Measurements from ENCODE around the gene C19orf44.
"Not testable (repeated sequence)": the region's sequence is repeated elsewhere in the genome, so short reads cannot be mapped to it uniquely, and the experiment has no call there.

The C19orf44 gene

GRCh38 chr19:16467581-16467980 lies 28.6 kb upstream of the C19orf44 start:
- no peak for DNase-seq (ENCODE audit: low read depth in 2 of 2)

GRCh38 chr19:16470541-16470910 lies 25.7 kb upstream of the C19orf44 start:
- no peak for DNase-seq (ENCODE audit: low read depth in 2 of 2)

- no peak for DNase-seq (ENCODE audit: low read depth in 2 of 2)
Observed at GRCh38 chr19:16470911-16471811, 25.0 kb upstream of the C19orf44 start.

GRCh38 chr19:16472559-16472899 lies 23.7 kb upstream of the C19orf44 start:
- DNase-seq (ENCODE audit: low read depth in 2 of 2), result not testable (repeated sequence)

GRCh38 chr19:16472992-16473391 lies 23.2 kb upstream of the C19orf44 start:
- DNase-seq (ENCODE audit: low read depth in 2 of 2), result no peak

- no peak for DNase-seq (ENCODE audit: low read depth in 2 of 2)
Observed at GRCh38 chr19:16473875-16474392, 22.3 kb upstream of the C19orf44 start.

GRCh38 chr19:16476401-16476800 lies 19.8 kb upstream of the C19orf44 start:
- DNase-seq (ENCODE audit: low read depth in 2 of 2), result no peak

- no peak for DNase-seq (ENCODE audit: low read depth in 2 of 2)
Observed at GRCh38 chr19:16477311-16477710, 18.9 kb upstream of the C19orf44 start.

- DNase-seq (ENCODE audit: low read depth in 2 of 2), result no peak
Observed at GRCh38 chr19:16482745-16483144, 13.4 kb upstream of the C19orf44 start.

GRCh38 chr19:16486476-16486875 lies 9.7 kb upstream of the C19orf44 start:
- DNase-seq (ENCODE audit: low read depth in 2 of 2), result not testable (repeated sequence)

- no peak for DNase-seq (ENCODE audit: low read depth in 2 of 2)
Observed at GRCh38 chr19:16496613-16496983, 404 bp downstream of the C19orf44 start.

- DNase-seq (ENCODE audit: low read depth in 2 of 2), result no peak
Observed at GRCh38 chr19:16497042-16497441, 848 bp downstream of the C19orf44 start.

- no peak for DNase-seq (ENCODE audit: low read depth in 2 of 2)
Observed at GRCh38 chr19:16497837-16498236, 1.6 kb downstream of the C19orf44 start.

- no peak for DNase-seq (ENCODE audit: low read depth in 2 of 2)
Observed at GRCh38 chr19:16504271-16504670, 8.1 kb downstream of the C19orf44 start.

GRCh38 chr19:16506161-16506560 lies 10.0 kb downstream of the C19orf44 start:
- not testable (repeated sequence) for DNase-seq (ENCODE audit: low read depth in 2 of 2)

- no peak for DNase-seq (ENCODE audit: low read depth in 2 of 2)
Observed at GRCh38 chr19:16506961-16507360, 10.8 kb downstream of the C19orf44 start.

GRCh38 chr19:16508546-16508945 lies 12.4 kb downstream of the C19orf44 start:
- DNase-seq (ENCODE audit: low read depth in 2 of 2), result no peak

GRCh38 chr19:16509141-16510061 lies 13.2 kb downstream of the C19orf44 start:
- DNase-seq (ENCODE audit: low read depth in 2 of 2), result no peak

GRCh38 chr19:16512611-16513010 lies 16.4 kb downstream of the C19orf44 start:
- not testable (repeated sequence) for DNase-seq (ENCODE audit: low read depth in 2 of 2)

- DNase-seq (ENCODE audit: low read depth in 2 of 2), result no peak
Observed at GRCh38 chr19:16514383-16515019, 18.3 kb downstream of the C19orf44 start.

GRCh38 chr19:16516381-16516780 lies 20.2 kb downstream of the C19orf44 start:
- no peak for DNase-seq (ENCODE audit: low read depth in 2 of 2)

Data from activated CD8-positive, alpha-beta memory T cell treated with anti-CD3 and anti-CD28 coated beads for 4 hours (primary cell).